ENCODE results near the gene FUOM.

GRCh38 chr10:133405272-133405671 is 47.5 kb upstream of the FUOM start:
- no peak for TF ChIP-seq POLR2A (IDR thresholded peaks at IDR 0.05)
- TF ChIP-seq, protein P1, sequence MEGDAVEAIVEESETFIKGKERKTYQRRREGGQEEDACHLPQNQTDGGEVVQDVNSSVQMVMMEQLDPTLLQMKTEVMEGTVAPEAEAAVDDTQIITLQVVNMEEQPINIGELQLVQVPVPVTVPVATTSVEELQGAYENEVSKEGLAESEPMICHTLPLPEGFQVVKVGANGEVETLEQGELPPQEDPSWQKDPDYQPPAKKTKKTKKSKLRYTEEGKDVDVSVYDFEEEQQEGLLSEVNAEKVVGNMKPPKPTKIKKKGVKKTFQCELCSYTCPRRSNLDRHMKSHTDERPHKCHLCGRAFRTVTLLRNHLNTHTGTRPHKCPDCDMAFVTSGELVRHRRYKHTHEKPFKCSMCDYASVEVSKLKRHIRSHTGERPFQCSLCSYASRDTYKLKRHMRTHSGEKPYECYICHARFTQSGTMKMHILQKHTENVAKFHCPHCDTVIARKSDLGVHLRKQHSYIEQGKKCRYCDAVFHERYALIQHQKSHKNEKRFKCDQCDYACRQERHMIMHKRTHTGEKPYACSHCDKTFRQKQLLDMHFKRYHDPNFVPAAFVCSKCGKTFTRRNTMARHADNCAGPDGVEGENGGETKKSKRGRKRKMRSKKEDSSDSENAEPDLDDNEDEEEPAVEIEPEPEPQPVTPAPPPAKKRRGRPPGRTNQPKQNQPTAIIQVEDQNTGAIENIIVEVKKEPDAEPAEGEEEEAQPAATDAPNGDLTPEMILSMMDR (IDR thresholded peaks at IDR 0.05) = no peak

All from body of pancreas (tissue), 4 donors.